HG03280 (cell line): ENCODE data around the gene DUS4L.
A peak's percentile ranks its signal among the peaks of the same experiment; 100 is the strongest.

Experiments used
- ATAC-seq: cut with Tn5 transposase; IDR thresholded peaks from one replicate; pipeline ENCODE4 v1.9.1; 2021; ENCODE audit warnings: mild to moderate bottlenecking, moderate library complexity; ENCODE audit not compliant: unreplicated experiment

Gene DUS4L

GRCh38 chr7:107579885-107580715 lies 16.3 kb downstream of the DUS4L start, which contains the start of gene BCAP29:
Gene BCAP29, plus strand, starts transcription at chr7:107580246. Its CDS starts 527 bp downstream, at chr7:107580773.
- ATAC-seq: peak; percentile 93

GRCh38 chr7:107580716-107581383 lies 17.1 kb downstream of the DUS4L start:
- ATAC-seq: no peak

- ATAC-seq: no peak
Measured at GRCh38 chr7:107581387-107582013, 17.7 kb downstream of the DUS4L start.

- no peak for ATAC-seq
Measured at GRCh38 chr7:107582875-107583274, 19.1 kb downstream of the DUS4L start.

DNA sequence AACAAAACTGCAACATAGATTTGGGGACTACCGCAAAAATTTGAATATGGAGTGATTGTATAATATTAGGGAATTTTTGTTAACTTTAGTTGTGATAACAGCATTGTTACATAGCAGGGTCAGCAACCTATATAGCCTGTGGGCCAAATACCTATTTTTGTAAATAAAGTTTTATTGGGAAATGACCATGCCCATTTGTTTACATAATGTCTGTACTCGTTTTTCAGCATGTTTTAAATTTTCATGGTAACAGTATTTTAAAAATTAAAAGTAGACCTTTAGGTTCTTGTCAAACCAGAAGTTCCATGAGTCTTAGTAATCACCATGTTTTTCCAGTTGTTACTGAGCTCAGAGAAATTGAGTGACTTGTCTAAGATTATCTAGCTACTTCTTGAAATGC lies 20.9 kb downstream of the DUS4L start:
- ATAC-seq: no peak

GRCh38 chr7:107588529-107589130 lies 24.9 kb downstream of the DUS4L start:
- no peak for ATAC-seq

DNA sequence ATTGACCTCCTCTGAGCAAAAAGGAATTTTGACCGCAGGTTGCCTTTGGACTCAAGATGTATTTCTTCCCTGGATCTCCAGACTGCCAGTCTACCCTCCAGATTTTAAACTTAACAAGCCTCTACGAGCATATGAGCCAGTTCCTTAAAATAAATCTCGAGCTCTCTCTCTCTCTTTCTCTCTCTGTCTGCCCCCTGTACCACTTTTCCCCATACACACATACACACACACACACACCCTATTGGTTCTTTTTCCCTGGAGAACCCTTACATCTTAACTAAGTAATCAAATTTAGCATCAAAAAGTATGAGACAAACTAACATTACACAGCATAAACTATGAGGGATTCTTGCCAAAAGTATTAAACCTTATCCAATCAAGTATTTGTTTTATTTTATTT lies 27.6 kb downstream of the DUS4L start:
- no peak for ATAC-seq

DNA sequence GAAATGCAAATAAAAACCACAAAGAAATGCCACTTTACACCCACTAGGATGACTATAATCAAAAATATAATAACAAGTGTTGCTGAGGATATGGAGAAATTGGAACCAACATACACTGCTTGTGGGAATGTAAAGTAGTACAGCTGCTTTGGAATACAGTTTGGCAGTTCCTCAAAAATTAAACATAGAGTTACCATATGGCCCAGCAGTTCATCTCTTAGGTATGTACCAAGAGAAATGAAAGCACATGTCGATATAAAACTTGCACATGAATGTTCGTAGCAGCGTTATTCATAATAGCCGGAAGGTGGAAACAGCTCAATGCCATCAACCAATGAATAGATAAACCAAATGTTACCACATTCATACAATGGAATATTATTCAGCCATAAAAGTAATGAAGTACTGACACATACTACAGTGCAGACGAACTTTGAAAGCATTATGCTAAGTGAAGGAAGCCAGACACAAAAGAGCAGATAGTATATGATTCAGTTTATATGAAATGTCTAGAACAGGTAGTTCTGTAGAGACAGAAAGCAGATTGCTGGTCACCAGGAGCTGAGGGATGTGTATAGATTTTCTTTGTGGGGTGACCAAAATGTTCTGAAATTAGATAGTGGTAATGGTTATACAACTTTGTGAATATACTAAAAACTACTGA lies 28.7 kb downstream of the DUS4L start:
- no peak for ATAC-seq

- no peak for ATAC-seq
Measured at GRCh38 chr7:107593025-107593410, 29.2 kb downstream of the DUS4L start.

- ATAC-seq: no peak
Measured at GRCh38 chr7:107594961-107595737, 31.4 kb downstream of the DUS4L start.

GRCh38 chr7:107596881-107597581 lies 33.3 kb downstream of the DUS4L start:
- ATAC-seq: no peak

GRCh38 chr7:107597582-107597916 lies 33.8 kb downstream of the DUS4L start:
- no peak for ATAC-seq

DNA sequence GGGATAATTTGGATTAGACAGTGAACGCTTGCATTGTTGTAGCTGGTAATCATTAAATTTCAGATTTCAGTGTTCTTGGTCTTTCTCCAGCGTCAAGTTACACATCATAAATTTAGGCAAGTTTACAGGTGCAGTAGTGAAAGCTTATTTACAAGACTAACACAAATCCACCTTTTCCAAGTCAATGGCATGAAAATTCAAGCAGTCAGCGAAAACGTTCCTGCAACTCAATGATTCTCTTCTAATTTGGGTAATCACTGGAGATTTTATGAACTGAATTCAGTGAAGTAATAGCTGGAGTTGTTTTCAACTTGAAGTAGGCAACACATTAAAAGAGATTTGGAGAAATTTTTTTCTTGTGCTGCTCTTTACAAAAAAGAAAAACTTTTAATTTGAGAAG lies 34.2 kb downstream of the DUS4L start:
- no peak for ATAC-seq

GRCh38 chr7:107599262-107599661 lies 35.5 kb downstream of the DUS4L start:
- no peak for ATAC-seq

DNA sequence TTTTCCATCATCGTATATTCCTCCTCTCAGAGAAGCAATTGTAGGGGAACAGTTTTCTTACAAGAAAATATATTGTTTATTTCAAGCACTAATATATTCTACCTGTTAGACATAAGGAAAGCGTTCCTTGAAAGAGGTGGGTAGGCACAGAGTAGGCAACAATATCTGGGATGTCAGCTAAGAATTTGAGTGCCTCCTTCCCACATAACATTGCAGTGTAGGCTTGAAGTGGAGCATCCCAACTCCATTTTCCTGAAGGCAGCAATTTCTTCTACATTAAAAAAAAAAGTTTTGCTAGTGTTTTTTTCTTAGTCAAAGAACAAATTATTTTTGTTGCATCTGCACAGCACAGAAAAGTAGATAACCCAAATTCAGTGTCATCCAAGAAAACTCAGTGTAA lies 37.0 kb downstream of the DUS4L start:
- no peak for ATAC-seq

DNA sequence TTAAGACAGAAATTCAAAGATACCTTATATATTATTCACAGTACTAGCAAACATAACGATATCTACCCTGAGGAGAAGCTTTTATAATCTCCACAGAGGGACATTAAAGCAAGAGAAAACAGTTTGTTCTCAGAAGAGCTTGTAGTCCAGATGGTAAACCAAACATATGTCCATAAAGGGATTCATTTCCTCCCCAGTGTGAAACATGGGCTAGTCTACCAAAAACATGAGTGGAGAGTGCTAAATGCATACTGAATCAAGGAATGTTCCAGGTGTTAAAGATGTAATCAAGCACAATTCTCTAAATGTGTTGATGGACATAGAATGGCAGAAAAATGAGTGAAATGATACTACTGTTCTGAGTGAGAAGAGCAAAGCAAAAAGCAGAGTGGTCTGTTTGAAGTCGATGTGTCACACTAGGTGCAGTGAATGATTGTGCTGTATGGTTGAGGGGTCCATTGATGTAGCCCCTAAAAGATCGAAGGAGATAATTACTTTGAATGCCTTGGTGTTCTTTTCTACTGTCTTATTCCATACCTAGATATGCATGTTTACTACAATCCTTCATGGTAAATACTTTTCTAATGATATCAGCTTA lies 41.5 kb downstream of the DUS4L start:
- no peak for ATAC-seq

DNA sequence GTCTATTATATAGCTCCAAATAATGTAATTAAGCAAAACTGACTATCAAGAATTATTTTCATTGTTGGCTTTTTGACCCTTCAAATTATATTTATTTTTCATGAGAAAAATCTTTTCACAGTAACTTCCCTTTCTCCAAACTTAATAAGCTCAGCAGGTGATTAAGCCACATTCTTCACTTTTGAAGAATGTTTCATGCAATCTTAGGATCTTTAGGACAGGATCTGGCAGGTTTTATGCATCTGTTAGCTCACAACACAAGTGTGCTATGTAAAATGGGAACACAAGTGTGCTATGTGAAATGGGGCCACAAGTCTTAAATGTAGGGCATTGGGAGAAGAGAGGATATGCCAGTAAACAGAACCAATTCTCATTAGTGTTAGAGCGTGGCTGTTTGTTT lies 42.5 kb downstream of the DUS4L start:
- no peak for ATAC-seq

DNA sequence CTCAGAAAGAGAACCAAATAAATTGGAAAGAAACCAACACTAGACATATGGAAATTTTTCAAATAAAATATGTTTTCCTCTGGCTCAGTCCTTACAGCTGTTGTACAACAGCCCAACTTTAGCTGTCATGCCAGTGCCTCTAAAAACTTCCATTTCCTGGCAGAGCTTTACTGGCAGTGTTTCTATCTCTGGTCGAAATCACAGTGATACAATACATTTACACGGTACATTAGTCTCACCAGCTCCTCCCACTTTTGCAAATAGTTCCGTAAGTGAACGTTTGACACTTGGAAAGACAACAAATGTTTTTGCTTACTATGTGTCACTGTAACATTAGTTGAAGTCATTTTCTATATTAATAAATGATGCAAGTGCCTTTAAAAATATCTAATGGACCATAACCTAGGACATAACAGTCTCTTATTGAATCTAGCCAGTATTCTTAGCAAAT lies 46.1 kb downstream of the DUS4L start:
- ATAC-seq: no peak

- no peak for ATAC-seq
Measured at GRCh38 chr7:107610323-107610722, 46.6 kb downstream of the DUS4L start.
